ENCODE data around the gene SPPL2B.

DNA sequence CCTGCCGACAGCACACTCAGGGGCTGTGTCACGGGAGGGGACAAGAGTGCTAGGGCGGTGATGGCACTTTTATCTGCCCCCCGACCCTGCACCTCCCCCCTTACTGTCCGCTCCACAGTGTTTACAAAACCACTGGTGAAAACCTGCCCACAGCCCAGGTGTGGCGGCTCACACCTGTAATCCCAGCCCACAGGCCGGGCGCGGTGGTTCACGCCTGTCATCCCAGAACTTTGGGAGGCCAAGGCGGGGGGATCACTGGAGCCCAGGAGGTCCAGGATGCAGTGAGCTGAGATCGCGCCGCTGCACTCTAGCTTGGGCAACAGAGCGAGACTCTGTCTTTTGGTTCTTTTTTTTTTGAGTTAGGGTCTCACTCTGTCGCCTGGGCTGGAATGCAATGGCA is 32.3 kb upstream of the SPPL2B start:
- no peak for TF ChIP-seq POLR2AphosphoS5 (IDR thresholded peaks at IDR 0.05; ENCODE audit: low read depth)
- TF ChIP-seq EZH2 (IDR thresholded peaks at IDR 0.05; ENCODE audit: low read depth, unreplicated experiment), result no peak
- TF ChIP-seq, protein P1, sequence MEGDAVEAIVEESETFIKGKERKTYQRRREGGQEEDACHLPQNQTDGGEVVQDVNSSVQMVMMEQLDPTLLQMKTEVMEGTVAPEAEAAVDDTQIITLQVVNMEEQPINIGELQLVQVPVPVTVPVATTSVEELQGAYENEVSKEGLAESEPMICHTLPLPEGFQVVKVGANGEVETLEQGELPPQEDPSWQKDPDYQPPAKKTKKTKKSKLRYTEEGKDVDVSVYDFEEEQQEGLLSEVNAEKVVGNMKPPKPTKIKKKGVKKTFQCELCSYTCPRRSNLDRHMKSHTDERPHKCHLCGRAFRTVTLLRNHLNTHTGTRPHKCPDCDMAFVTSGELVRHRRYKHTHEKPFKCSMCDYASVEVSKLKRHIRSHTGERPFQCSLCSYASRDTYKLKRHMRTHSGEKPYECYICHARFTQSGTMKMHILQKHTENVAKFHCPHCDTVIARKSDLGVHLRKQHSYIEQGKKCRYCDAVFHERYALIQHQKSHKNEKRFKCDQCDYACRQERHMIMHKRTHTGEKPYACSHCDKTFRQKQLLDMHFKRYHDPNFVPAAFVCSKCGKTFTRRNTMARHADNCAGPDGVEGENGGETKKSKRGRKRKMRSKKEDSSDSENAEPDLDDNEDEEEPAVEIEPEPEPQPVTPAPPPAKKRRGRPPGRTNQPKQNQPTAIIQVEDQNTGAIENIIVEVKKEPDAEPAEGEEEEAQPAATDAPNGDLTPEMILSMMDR (conservative IDR thresholded peaks at IDR 0.05; ENCODE audit: low read depth in 2 of 2), result no peak
- TF ChIP-seq, protein P2, sequence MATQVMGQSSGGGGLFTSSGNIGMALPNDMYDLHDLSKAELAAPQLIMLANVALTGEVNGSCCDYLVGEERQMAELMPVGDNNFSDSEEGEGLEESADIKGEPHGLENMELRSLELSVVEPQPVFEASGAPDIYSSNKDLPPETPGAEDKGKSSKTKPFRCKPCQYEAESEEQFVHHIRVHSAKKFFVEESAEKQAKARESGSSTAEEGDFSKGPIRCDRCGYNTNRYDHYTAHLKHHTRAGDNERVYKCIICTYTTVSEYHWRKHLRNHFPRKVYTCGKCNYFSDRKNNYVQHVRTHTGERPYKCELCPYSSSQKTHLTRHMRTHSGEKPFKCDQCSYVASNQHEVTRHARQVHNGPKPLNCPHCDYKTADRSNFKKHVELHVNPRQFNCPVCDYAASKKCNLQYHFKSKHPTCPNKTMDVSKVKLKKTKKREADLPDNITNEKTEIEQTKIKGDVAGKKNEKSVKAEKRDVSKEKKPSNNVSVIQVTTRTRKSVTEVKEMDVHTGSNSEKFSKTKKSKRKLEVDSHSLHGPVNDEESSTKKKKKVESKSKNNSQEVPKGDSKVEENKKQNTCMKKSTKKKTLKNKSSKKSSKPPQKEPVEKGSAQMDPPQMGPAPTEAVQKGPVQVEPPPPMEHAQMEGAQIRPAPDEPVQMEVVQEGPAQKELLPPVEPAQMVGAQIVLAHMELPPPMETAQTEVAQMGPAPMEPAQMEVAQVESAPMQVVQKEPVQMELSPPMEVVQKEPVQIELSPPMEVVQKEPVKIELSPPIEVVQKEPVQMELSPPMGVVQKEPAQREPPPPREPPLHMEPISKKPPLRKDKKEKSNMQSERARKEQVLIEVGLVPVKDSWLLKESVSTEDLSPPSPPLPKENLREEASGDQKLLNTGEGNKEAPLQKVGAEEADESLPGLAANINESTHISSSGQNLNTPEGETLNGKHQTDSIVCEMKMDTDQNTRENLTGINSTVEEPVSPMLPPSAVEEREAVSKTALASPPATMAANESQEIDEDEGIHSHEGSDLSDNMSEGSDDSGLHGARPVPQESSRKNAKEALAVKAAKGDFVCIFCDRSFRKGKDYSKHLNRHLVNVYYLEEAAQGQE (IDR thresholded peaks at IDR 0.05; ENCODE audit: unreplicated experiment), result no peak
- TF ChIP-seq, protein P3, sequence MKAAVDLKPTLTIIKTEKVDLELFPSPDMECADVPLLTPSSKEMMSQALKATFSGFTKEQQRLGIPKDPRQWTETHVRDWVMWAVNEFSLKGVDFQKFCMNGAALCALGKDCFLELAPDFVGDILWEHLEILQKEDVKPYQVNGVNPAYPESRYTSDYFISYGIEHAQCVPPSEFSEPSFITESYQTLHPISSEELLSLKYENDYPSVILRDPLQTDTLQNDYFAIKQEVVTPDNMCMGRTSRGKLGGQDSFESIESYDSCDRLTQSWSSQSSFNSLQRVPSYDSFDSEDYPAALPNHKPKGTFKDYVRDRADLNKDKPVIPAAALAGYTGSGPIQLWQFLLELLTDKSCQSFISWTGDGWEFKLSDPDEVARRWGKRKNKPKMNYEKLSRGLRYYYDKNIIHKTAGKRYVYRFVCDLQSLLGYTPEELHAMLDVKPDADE (IDR thresholded peaks at IDR 0.05), result no peak
- TF ChIP-seq STAT1 (IDR thresholded peaks at IDR 0.05; ENCODE audit: unreplicated experiment), result no peak
- TF ChIP-seq NANOG (IDR thresholded peaks at IDR 0.05; ENCODE audit: borderline replicate concordance), result no peak
- no peak for TF ChIP-seq EZH2phosphoT487 (IDR thresholded peaks at IDR 0.05; ENCODE audit: unreplicated experiment)
- TF ChIP-seq CREB1 (CRISPR knock-in tag; IDR thresholded peaks at IDR 0.05; ENCODE audit: low read depth), result no peak
- no peak for TF ChIP-seq JUNB (IDR thresholded peaks at IDR 0.05; ENCODE audit: unreplicated experiment)
- no peak for TF ChIP-seq ZNF331 (CRISPR knock-in tag; IDR thresholded peaks at IDR 0.05; ENCODE audit: low read depth)
